ENCODE data around the gene ZNF507.
"Not testable (repeated sequence)": the region's sequence is repeated elsewhere in the genome, so short reads cannot be mapped to it uniquely, and the experiment has no call there.

ZNF507 gene

DNA sequence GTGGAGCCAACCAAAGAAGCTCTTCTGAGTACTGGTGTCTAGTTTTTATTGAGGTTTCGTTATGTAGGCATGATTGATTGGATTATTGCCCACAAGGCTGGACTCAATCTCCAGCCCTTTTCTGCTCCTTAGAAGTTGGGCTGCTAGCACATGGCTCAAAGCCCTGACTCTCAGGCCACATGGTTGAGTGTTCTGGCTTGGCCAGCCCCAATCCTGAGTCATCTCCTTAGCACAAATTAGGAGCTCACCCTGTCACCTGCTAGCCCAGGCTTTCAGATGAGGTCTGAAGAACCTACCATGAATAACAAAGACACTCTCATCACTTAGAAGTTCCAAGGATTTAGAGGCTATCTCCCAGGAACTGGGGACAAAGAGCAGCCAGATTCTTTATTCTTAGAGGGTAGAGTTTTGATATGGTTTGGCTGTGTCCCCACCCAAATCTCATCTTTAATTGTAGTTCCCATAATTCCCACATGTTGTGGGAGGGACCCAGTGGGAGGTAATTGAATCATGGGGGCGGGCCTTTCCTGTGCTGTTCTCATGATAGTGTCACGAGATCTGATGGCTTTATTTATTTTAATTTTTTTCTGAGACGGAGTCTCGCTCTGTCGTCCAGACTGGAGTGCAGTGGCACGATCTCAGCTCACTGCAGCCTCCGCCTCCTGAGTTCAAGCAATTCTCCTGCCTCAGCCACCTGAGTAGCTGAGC lies 71.5 kb downstream of the ZNF507 start:
- no peak for DNase-seq

DNA sequence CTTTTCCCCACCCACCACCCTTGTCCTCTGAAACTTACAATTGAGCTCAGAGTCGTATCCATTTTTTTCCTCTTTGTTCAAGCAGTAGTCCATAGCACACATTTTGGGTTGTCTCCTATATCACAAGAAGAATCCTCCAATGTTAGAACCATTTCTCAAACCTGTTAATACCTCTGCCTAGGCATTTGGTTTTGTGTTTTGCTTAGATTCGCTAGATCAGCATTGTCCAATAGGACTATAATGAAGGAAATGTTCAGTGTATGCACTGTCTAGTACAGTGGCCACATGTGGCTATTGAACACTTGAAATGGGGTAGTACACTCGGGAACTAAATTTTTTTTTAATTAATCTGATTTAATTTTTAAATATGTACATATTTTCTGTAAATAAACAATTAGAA lies 72.7 kb downstream of the ZNF507 start:
- DNase-seq = no peak

DNA sequence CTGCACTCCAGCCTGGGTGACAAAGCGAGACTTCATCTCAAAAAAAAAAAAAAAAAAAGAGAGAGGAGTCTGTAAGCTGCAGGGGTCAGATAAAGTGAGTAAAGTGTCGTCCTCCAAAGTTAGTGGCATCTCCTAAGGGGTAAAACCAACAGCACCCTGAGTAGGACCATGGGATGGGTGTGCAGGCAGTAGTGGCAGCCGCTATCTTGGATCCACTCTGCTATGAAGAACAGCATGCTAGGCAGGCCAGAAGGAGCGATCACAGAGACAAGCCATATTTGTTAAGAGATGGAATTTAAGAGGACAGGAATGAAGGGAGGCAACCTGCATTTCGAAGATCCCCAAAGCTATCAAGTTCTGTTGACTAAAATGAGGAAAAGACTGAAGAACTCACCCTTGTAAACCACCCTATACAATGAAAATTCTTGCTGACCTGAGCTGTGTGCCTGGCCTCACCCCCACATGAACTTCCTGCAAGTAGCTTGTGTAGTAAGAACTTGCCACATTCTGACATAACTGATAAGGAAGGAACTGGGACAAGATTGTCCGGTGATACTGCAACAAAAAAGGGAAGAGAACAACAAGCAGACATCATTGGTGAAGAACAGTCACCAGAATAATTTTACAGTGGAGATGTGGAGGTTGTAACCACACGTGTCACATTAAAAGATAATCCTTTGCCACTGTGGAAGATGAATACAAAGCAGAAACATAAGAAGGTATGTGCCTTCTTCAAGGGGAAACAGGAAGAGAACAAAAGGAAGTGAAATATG lies 76.4 kb downstream of the ZNF507 start:
- no peak for DNase-seq

DNA sequence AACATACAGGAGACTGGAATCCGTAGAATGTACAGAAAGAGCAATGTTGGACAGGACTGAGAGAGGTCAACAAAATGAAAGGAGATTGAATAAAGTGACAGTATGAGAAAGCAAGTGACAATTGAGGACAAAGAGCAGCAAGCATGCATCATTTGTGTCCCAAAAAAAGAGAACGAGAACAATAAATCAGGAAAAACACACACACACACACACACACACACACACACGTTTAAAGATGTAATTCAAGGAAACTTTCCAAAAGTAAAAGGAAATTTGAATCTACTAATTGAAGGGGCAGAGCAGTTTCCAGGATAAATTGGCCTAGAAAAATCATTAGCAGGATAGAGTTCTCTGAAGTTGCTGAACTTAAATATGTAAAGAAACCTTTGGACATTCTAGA lies 77.0 kb downstream of the ZNF507 start:
- no peak for DNase-seq

DNA sequence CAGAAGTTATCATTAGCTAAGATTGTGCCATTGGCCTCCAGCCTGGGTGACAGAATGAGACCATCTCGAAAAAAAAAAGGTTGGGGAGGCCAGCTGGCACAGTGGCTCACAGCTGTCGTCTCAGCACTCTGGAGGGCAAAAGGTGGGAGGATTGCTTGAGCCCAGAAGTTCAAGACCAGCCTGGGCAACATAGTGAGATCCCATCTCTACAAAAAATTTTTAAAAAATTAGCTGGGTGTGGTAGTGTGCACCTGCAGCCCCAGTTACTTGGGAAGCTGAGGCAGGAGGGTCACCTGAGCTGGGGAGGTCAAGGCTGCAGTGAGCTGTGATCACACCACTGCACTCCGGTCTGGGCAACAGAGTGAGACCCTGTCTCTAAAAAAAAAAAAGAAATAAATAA lies 78.5 kb downstream of the ZNF507 start:
- DNase-seq = not testable (repeated sequence)

DNA sequence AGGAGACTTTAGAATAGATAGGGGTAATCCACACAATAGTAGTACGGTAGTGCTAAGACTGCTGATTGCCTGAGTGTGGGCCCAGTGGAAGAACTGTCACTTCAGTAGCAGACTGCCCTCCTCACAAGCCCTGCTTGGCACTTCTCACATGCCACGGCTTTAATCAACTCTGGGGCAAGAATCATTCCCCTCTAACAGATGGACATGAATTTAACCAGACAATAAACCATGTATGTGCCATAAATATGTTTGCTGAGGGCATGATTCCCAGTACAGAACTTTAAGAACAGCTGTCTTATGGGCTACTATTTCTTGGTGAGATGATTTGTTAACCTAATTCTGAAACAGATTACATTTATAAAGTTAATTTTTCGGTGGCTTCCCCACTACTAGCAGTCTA lies 82.1 kb downstream of the ZNF507 start:
- no peak for DNase-seq

DNA sequence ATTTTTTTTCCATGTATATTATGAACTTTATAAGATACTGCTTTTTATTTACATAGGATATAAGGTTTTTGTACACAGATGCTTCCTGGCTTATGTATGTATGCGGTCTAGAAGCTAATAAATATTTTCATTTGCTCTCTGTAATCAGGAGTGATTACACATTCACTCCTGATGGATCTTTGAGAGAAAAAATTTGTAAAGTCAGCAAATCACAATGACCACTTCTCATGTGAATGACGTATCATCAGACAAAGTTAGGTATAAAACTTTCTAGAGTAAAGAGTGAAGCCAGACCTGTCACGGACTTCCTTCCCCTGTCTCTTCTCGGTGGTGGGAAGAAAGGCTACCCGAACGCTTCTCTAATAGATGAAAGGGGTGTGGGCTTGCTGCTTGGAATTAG lies 91.3 kb downstream of the ZNF507 start:
- DNase-seq = no peak

DNA sequence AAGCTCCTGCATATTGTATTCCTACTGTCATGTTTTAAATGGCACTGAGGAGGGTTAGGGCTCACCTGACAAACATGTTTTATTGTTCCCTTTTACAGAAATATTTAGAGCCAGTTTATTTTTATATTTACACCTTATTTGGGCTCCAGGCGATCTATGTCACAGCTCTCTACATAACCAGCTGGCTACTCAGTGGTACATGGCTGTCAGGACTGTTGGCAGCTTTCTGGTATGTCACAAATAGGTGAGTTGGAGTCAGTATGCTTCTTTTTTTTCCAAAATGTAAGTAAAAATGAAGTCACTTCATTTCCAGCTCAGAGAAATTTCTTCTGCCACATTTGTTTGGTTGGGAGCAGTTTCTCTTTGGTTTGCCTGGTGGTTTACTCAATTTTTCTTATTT lies 91.7 kb downstream of the ZNF507 start:
- no peak for DNase-seq

All from activated T-cell treated with anti-CD3 and anti-CD28 coated beads for 4 hours (primary cell).